Measurements from ENCODE around the gene OGT. TPM values are rescaled to one million over a fixed set of nuclear protein-coding genes. Genes with fewer than 3 reads are reported as not detected.

Gene OGT
- total RNA-seq, 1 experiment from 2014 or later = 116 TPM

- no peak overlapping the region for H2BK20ac ChIP-seq (ENCODE audit: low read depth, low read length, poor library complexity, severe bottlenecking)
- H3K4me2 ChIP-seq (ENCODE audit: insufficient read depth, insufficient read length, low read length) = no peak overlapping the region
- H3K14ac ChIP-seq (ENCODE audit: insufficient read depth, low read length) = no peak overlapping the region
- H3K27ac ChIP-seq (ENCODE audit: insufficient read length, low read depth, low read length) = no peak overlapping the region
- no peak overlapping the region for H3K9ac ChIP-seq (ENCODE audit: extremely low read depth, insufficient read length, low read length)
- no peak overlapping the region for H3K4ac ChIP-seq (ENCODE audit: low read depth, low read length)
- no peak for DNase-seq
- no peaks in the 10 kb centered on the region for H3K79me1 ChIP-seq (ENCODE audit: insufficient read depth, low read depth, low read length, poor library complexity, severe bottlenecking)
- no peaks in the 10 kb centered on the region for H3K27me3 ChIP-seq (ENCODE audit: insufficient read depth, low read length)
- Mint-ChIP-seq H3K4me3 (no peak overlapping the region; a peak in 1 of 5 replicates), H3K4me1 (peaks cover 2 to 9% of the 10 kb centered on the region in 2 experiments; a peak in 1 of 4 replicates), H3K27ac (no peak overlapping the region), H3K9me3 (peaks cover 69 to 75% of the 10 kb centered on the region in 2 experiments), H3K36me3 (ENCODE audit: insufficient read depth in 1 of 3, low read depth in 3 of 3) (peaks cover 0 to 6% (median 2%) of the 10 kb centered on the region in 3 experiments; a peak in 4 of 7 replicates), H3K27me3 (ENCODE audit: low read depth) (no peaks in the 10 kb centered on the region)
- TF ChIP-seq CTCF (conservative IDR thresholded peaks at IDR 0.05) = no peak
- no peak overlapping the region for H4K8ac ChIP-seq (replicated peaks; ENCODE audit: insufficient read length, low read depth, low read length)
- no CpG with 5 or more reads among the region's 5 CpGs for WGBS (ENCODE audit: extremely low coverage, insufficient read length, low lambda C conversion rate)
- no peak overlapping the region for H3T11ph ChIP-seq (ENCODE audit: low read length)
- H4K91ac ChIP-seq (ENCODE audit: insufficient read length, low read depth, low read length) = no peak overlapping the region
- H4K5ac ChIP-seq (ENCODE audit: insufficient read length, low read depth, low read length) = no peak overlapping the region
- H4K20me1 ChIP-seq (ENCODE audit: control insufficient read depth, insufficient read depth, insufficient read length) = no peaks in the 10 kb centered on the region
- no peak overlapping the region for H3K56ac ChIP-seq (ENCODE audit: insufficient read length, low read depth, low read length)
- H2BK5ac ChIP-seq (ENCODE audit: insufficient read length, low read length) = no peak overlapping the region
- peaks cover 30% of the 10 kb centered on the region for H3K9me3 ChIP-seq (ENCODE audit: control insufficient read depth, low read depth, low read length)
- H3K23me2 ChIP-seq (ENCODE audit: insufficient read length, low read depth, low read length, poor library complexity, severe bottlenecking) = no peaks in the 10 kb centered on the region
- no peaks in the 10 kb centered on the region for H3K4me1 ChIP-seq (ENCODE audit: insufficient read depth, low read length)
- no peak overlapping the region for H3K23ac ChIP-seq (ENCODE audit: insufficient read length, low read depth, low read length)
- no peak overlapping the region for H2BK15ac ChIP-seq (ENCODE audit: low read depth, low read length)
- no peak overlapping the region for H2BK12ac ChIP-seq (ENCODE audit: insufficient read length, low read depth, low read length)
- H3K79me2 ChIP-seq (ENCODE audit: insufficient read depth, low read length) = no peaks in the 10 kb centered on the region
- no peak overlapping the region for H2AK5ac ChIP-seq (ENCODE audit: insufficient read length, low read length)
- no peak overlapping the region for H2AFZ ChIP-seq (ENCODE audit: low read length)
- no peak overlapping the region for H2BK120ac ChIP-seq (ENCODE audit: low read depth, low read length, poor library complexity, severe bottlenecking)
- no peak overlapping the region for H3K18ac ChIP-seq (ENCODE audit: insufficient read length, low read depth, low read length)
Measured at GRCh38 chrX:71625471-71625870, 92.6 kb downstream of the OGT start.

Other genes with a start within 250 kb of the OGT start
- 703 and 707 TPM in 2 replicates for gene NONO, start 249.5 kb upstream of the OGT start, total RNA-seq (2021)
- 3.7 and 5.0 TPM in 2 replicates for gene ITGB1BP2, start 231.4 kb upstream of the OGT start, total RNA-seq (2021)
- 30.7 and 32.2 TPM in 2 replicates for gene TAF1, start 166.7 kb upstream of the OGT start, total RNA-seq (2021)
- gene GCNA, start 45.3 kb downstream of the OGT start, total RNA-seq (2021) = 0.48 and 0.96 TPM in 2 replicates
- not detected in 2 replicates for gene CXCR3, start 85.4 kb downstream of the OGT start, total RNA-seq (2021)
- gene CXorf49, start 185.2 kb downstream of the OGT start, total RNA-seq (2021) = not detected in 2 replicates
- gene CXorf49B, start 230.2 kb downstream of the OGT start, total RNA-seq (2021) = not detected in 2 replicates